ENCODE results near the gene HARBI1. TPM values are rescaled to one million over a fixed set of nuclear protein-coding genes. Genes with fewer than 3 reads are reported as not detected.

The HARBI1 gene
- polyA plus RNA-seq, 1 donor from 2014 or later = 9.5 TPM

GRCh38 chr11:46604796-46605195 is 12.2 kb downstream of the HARBI1 start:
- Histone ChIP-seq H3K9me2 (ENCODE audit: insufficient read depth, low read length) (no peaks in the 10 kb centered on the region), H3K36me3 (ENCODE audit: insufficient read depth, low read length) (no peaks in the 10 kb centered on the region), H3K79me2 (replicated peaks; ENCODE audit: insufficient read depth, low read length) (no peaks in the 10 kb centered on the region), H2AFZ (ENCODE audit: low read depth, low read length) (no peak overlapping the region), H3F3A (ENCODE audit: insufficient read depth, low read length, poor library complexity, severe bottlenecking) (no peaks in the 10 kb centered on the region), H3K4me3 (ENCODE audit: low read length) (no peak overlapping the region), H4K20me1 (ENCODE audit: insufficient read depth) (no peaks in the 10 kb centered on the region), H3K27me3 (ENCODE audit: insufficient read depth, low read depth, low read length) (no peaks in the 10 kb centered on the region), H3K9ac (ENCODE audit: low read length) (no peak overlapping the region), H3K9me3 (ENCODE audit: low read length) (no peaks in the 10 kb centered on the region), H3K27ac (ENCODE audit: low read length) (no peak overlapping the region), H3K4me2 (ENCODE audit: low read length) (no peak overlapping the region)
- TF ChIP-seq EZH2 (IDR thresholded peaks at IDR 0.05; ENCODE audit: borderline replicate concordance, insufficient read depth, low read length, poor library complexity, severe bottlenecking) = no peak
- no peak for TF ChIP-seq EP300 (conservative IDR thresholded peaks at IDR 0.05; ENCODE audit: poor library complexity, severe bottlenecking)
- TF ChIP-seq, protein P1, sequence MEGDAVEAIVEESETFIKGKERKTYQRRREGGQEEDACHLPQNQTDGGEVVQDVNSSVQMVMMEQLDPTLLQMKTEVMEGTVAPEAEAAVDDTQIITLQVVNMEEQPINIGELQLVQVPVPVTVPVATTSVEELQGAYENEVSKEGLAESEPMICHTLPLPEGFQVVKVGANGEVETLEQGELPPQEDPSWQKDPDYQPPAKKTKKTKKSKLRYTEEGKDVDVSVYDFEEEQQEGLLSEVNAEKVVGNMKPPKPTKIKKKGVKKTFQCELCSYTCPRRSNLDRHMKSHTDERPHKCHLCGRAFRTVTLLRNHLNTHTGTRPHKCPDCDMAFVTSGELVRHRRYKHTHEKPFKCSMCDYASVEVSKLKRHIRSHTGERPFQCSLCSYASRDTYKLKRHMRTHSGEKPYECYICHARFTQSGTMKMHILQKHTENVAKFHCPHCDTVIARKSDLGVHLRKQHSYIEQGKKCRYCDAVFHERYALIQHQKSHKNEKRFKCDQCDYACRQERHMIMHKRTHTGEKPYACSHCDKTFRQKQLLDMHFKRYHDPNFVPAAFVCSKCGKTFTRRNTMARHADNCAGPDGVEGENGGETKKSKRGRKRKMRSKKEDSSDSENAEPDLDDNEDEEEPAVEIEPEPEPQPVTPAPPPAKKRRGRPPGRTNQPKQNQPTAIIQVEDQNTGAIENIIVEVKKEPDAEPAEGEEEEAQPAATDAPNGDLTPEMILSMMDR (IDR thresholded peaks at IDR 0.05; ENCODE audit: poor library complexity, severe bottlenecking) = no peak
- TF ChIP-seq SMC3 (conservative IDR thresholded peaks at IDR 0.05; ENCODE audit: poor library complexity) = no peak

- Histone ChIP-seq H3K79me2 (replicated peaks; ENCODE audit: insufficient read depth, low read length) (no peaks in the 10 kb centered on the region), H3K27me3 (ENCODE audit: insufficient read depth, low read depth, low read length) (no peaks in the 10 kb centered on the region), H2AFZ (ENCODE audit: low read depth, low read length) (no peak overlapping the region), H3K4me3 (ENCODE audit: low read length) (no peak overlapping the region), H3K9me2 (ENCODE audit: insufficient read depth, low read length) (no peaks in the 10 kb centered on the region), H3K9ac (ENCODE audit: low read length) (no peak overlapping the region), H3K9me3 (ENCODE audit: low read length) (no peaks in the 10 kb centered on the region), H3K4me2 (ENCODE audit: low read length) (no peak overlapping the region), H4K20me1 (ENCODE audit: insufficient read depth) (no peaks in the 10 kb centered on the region), H3K36me3 (ENCODE audit: insufficient read depth, low read length) (no peaks in the 10 kb centered on the region), H3K27ac (ENCODE audit: low read length) (no peak overlapping the region), H3F3A (ENCODE audit: insufficient read depth, low read length, poor library complexity, severe bottlenecking) (no peaks in the 10 kb centered on the region)
- TF ChIP-seq, protein P1 (IDR thresholded peaks at IDR 0.05; ENCODE audit: poor library complexity, severe bottlenecking) = no peak
- TF ChIP-seq, protein P2, sequence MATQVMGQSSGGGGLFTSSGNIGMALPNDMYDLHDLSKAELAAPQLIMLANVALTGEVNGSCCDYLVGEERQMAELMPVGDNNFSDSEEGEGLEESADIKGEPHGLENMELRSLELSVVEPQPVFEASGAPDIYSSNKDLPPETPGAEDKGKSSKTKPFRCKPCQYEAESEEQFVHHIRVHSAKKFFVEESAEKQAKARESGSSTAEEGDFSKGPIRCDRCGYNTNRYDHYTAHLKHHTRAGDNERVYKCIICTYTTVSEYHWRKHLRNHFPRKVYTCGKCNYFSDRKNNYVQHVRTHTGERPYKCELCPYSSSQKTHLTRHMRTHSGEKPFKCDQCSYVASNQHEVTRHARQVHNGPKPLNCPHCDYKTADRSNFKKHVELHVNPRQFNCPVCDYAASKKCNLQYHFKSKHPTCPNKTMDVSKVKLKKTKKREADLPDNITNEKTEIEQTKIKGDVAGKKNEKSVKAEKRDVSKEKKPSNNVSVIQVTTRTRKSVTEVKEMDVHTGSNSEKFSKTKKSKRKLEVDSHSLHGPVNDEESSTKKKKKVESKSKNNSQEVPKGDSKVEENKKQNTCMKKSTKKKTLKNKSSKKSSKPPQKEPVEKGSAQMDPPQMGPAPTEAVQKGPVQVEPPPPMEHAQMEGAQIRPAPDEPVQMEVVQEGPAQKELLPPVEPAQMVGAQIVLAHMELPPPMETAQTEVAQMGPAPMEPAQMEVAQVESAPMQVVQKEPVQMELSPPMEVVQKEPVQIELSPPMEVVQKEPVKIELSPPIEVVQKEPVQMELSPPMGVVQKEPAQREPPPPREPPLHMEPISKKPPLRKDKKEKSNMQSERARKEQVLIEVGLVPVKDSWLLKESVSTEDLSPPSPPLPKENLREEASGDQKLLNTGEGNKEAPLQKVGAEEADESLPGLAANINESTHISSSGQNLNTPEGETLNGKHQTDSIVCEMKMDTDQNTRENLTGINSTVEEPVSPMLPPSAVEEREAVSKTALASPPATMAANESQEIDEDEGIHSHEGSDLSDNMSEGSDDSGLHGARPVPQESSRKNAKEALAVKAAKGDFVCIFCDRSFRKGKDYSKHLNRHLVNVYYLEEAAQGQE (IDR thresholded peaks at IDR 0.05; ENCODE audit: borderline replicate concordance) = no peak
- TF ChIP-seq SMC3 (conservative IDR thresholded peaks at IDR 0.05; ENCODE audit: poor library complexity) (no peak), EZH2 (IDR thresholded peaks at IDR 0.05; ENCODE audit: borderline replicate concordance, insufficient read depth, low read length, poor library complexity, severe bottlenecking) (no peak), RAD21 (conservative IDR thresholded peaks at IDR 0.05) (no peak), TAF1 (IDR thresholded peaks at IDR 0.05; ENCODE audit: low read depth) (no peak), EP300 (conservative IDR thresholded peaks at IDR 0.05; ENCODE audit: poor library complexity, severe bottlenecking) (no peak), MXI1 (conservative IDR thresholded peaks at IDR 0.05; ENCODE audit: poor library complexity, severe bottlenecking) (no peak), POLR2AphosphoS5 (IDR thresholded peaks at IDR 0.05) (no peak)
Measured at GRCh38 chr11:46603704-46604308, 13.2 kb downstream of the HARBI1 start.
